Tibial artery (tissue), 4 donors: ENCODE measurements around the gene ZNF524.

Source experiments
- DNase-seq, 2 donors: peaks; one replicate each; pipeline ENCODE4 v3.0.0-alpha.2; 2019
- H3K27ac ChIP-seq, 2 donors: fragments of 200-600 bp; sonication (generic) in 1 of 2; 1 replicate in 1 of 2; 2 replicates in 1 of 2; pipeline ENCODE4 v1.5.1; 2018 to 2019; ENCODE audit warnings: mild to moderate bottlenecking in 1 of 2
- H3K27me3 ChIP-seq, 2 donors: fragments of 200-600 bp; sonication (generic) in 1 of 2; one replicate each; pipeline versions ENCODE4 v1.5.1 to v1.6.0; 2016 to 2019
- H3K36me3 ChIP-seq, 3 donors: fragments of 200-600 bp; sonication (generic) in 2 of 3; one replicate each; pipeline ENCODE4 v1.5.1; 2016 to 2019; ENCODE audit warnings: mild to moderate bottlenecking in 2 of 3
- H3K4me1 ChIP-seq, 4 donors: fragments of 200-600 bp; sonication (generic) in 2 of 4; 1 replicate in 3 of 4; 2 replicates in 1 of 4; pipeline ENCODE4 v1.5.1; 2016 to 2019
- H3K4me3 ChIP-seq, 2 donors: fragments of 200-600 bp; sonication (generic) in 1 of 2; 1 replicate in 1 of 2; 2 replicates in 1 of 2; pipeline ENCODE4 v1.5.1; 2018 to 2019; ENCODE audit warnings: mild to moderate bottlenecking in 2 of 2
- H3K9me3 ChIP-seq, 3 donors: fragments of 200-600 bp; sonication (generic) in 1 of 3; one replicate each; pipeline ENCODE4 v1.5.1; 2016 to 2019
- CTCF ChIP-seq, 2 experiments: fragments of 200-600 bp in 1 of 2; fragments of 450-650 bp in 1 of 2; IDR thresholded peaks; one replicate each; pipeline ENCODE4 v1.5.1; 2017 to 2019; ENCODE audit warnings: antibody characterized with exemption in 2 of 2, mild to moderate bottlenecking in 1 of 2, moderate library complexity in 1 of 2
- intact Hi-C: fragments of 100-400 bp; cut with DNase I; formaldehyde crosslinking; loops from one replicate; pipeline ENCODE4 v1.15.0; 2023; ENCODE audit warnings: low total_unique reads

Gene ZNF524

GRCh38 chr19:55620410-55621204 is 20.5 kb downstream of the ZNF524 start:
- no peaks in the 10 kb centered on the region for H3K27me3 ChIP-seq
- TF ChIP-seq CTCF (IDR thresholded peaks at IDR 0.05), result no peak
- H3K27ac ChIP-seq, result no peak overlapping the region
- peaks cover 0 to 14% (median 6%) of the 10 kb centered on the region in 4 donors for H3K4me1 ChIP-seq
- intact Hi-C loops, result loop anchor here (5.0 kb wide), 1 partner anchor 103 kb away; no protein-coding TSS in a partner anchor
- H3K4me3 ChIP-seq, result no peak overlapping the region
- H3K9me3 ChIP-seq, result no peaks in the 10 kb centered on the region
- H3K36me3 ChIP-seq, result peaks cover 27 to 48% (median 33%) of the 10 kb centered on the region in 3 donors
- DNase-seq, result no peak

GRCh38 chr19:55621205-55621672 is 21.2 kb downstream of the ZNF524 start:
- intact Hi-C loops, result loop anchor here (5.0 kb wide), 1 partner anchor 104 kb away; no protein-coding TSS in a partner anchor
- TF ChIP-seq CTCF (IDR thresholded peaks at IDR 0.05), result no peak
- no peak overlapping the region for H3K27ac ChIP-seq

GRCh38 chr19:55621673-55622231 is 21.7 kb downstream of the ZNF524 start:
- TF ChIP-seq CTCF (IDR thresholded peaks at IDR 0.05), result no peak
- no peak overlapping the region for H3K4me3 ChIP-seq
- peaks cover 17 to 36% (median 22%) of the 10 kb centered on the region in 3 donors for H3K36me3 ChIP-seq
- no peak overlapping the region for H3K27ac ChIP-seq
- intact Hi-C loops, result loop anchor here (5.0 kb wide), 1 partner anchor 104 kb away; no protein-coding TSS in a partner anchor
- no peaks in the 10 kb centered on the region for H3K27me3 ChIP-seq
- H3K9me3 ChIP-seq, result no peaks in the 10 kb centered on the region
- peaks cover 0 to 14% (median 6%) of the 10 kb centered on the region in 4 donors for H3K4me1 ChIP-seq
- DNase-seq, result no peak

More at GRCh38 chr19:55621205-55621672, 21.2 kb downstream of the ZNF524 start:
- no peak for DNase-seq
- Histone ChIP-seq H3K4me3 (no peak overlapping the region), H3K27me3 (no peaks in the 10 kb centered on the region), H3K9me3 (no peaks in the 10 kb centered on the region), H3K36me3 (peaks cover 23 to 41% (median 27%) of the 10 kb centered on the region in 3 donors), H3K4me1 (peaks cover 0 to 14% (median 6%) of the 10 kb centered on the region in 4 donors)

DNA sequence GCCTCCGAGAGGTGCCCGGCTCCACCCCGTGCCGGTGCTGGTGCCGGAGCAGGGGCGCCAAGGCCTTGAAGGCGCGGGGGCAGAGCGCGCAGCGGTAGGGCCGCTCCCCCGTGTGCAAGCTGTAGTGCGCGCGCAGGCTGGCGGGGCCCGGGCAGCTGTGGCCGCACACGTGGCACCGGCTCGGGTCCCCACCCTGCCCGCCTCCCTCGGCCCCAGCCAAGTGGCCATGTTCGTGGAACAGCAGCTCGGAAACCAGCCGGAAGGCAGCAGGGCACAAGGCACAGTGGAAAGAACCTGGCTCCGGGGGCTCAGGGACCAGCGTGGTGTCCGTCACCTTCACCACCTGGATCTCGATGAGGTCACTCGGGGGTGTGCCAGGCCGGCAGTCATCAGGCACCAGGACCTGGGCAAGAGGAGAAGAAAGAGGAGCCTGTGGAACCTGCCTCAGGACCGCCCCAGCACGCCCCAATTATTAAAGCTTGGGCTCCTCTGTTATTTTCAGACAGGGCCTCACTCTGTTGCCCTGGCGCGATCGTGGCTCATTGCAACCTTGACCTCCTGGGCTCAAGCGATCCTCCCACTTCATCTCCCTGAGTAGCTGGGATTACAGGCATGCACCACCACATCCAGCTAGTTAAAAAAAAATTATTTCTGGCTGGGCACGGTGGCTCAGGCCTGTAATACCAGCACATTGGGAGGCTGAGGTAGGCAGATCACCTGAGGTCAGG is 22.3 kb downstream of the ZNF524 start:
- peaks cover 0 to 14% (median 6%) of the 10 kb centered on the region in 4 donors for H3K4me1 ChIP-seq
- no peak overlapping the region for H3K27ac ChIP-seq
- H3K4me3 ChIP-seq, result no peak overlapping the region
- no peaks in the 10 kb centered on the region for H3K9me3 ChIP-seq
- H3K36me3 ChIP-seq, result peaks cover 11 to 30% (median 15%) of the 10 kb centered on the region in 3 donors
- no peak for TF ChIP-seq CTCF (IDR thresholded peaks at IDR 0.05)
- no peak for DNase-seq
- intact Hi-C loops, result loop anchor here (5.0 kb wide), 1 partner anchor 105 kb away; no protein-coding TSS in a partner anchor
- H3K27me3 ChIP-seq, result no peaks in the 10 kb centered on the region

GRCh38 chr19:55623130-55623529 is 23.0 kb downstream of the ZNF524 start:
- no peaks in the 10 kb centered on the region for H3K9me3 ChIP-seq
- no peak for DNase-seq
- peaks cover 6 to 25% (median 10%) of the 10 kb centered on the region in 3 donors for H3K36me3 ChIP-seq
- no peaks in the 10 kb centered on the region for H3K27me3 ChIP-seq
- H3K4me3 ChIP-seq, result no peak overlapping the region
- intact Hi-C loops, result loop anchor here (5.0 kb wide), 1 partner anchor 106 kb away; no protein-coding TSS in a partner anchor
- TF ChIP-seq CTCF (IDR thresholded peaks at IDR 0.05), result no peak
- H3K4me1 ChIP-seq, result peaks cover 0 to 14% (median 6%) of the 10 kb centered on the region in 4 donors
- peak overlapping the region in 1 of 2 donors; percentile 89 for H3K27ac ChIP-seq
